HepG2 (cell line): Measurements from ENCODE around the gene IFI35. TPM values are rescaled to one million over a fixed set of nuclear protein-coding genes. Genes with fewer than 3 reads are reported as not detected.

Experiments used
- ATF7-NPFF ChIP-seq: sonication (generic); formaldehyde crosslinking; IDR thresholded peaks from 2 replicates; pipeline ENCODE4 v1.8.1; 2023; ENCODE audit warnings: mild to moderate bottlenecking, low read depth, missing genetic modification reagents, moderate library complexity
- DBP ChIP-seq: sonication (generic); formaldehyde crosslinking; IDR thresholded peaks from 2 replicates; pipeline ENCODE4 v1.4.0; 2020; ENCODE audit warnings: missing genetic modification reagents; ENCODE audit errors: not compliant biosample characterization
- DDIT3 ChIP-seq: sonication (generic); formaldehyde crosslinking; IDR thresholded peaks from 2 replicates; pipeline ENCODE4 v1.4.0; 2020; ENCODE audit warnings: mild to moderate bottlenecking, missing genetic modification reagents
- DNMT1 ChIP-seq: sonication (generic); formaldehyde crosslinking; IDR thresholded peaks from 2 replicates; pipeline ENCODE4 v1.5.1; 2020; ENCODE audit warnings: mild to moderate bottlenecking, missing genetic modification reagents
- ETV5 ChIP-seq: IDR thresholded peaks from 2 replicates; pipeline ENCODE4 v1.6.1; 2018; ENCODE audit warnings: missing biosample characterization, missing genetic modification reagents, inconsistent platforms, borderline replicate concordance
- KDM4B ChIP-seq: sonication (generic); formaldehyde crosslinking; IDR thresholded peaks from 2 replicates; pipeline ENCODE4 v1.4.0; 2020; ENCODE audit warnings: missing genetic modification reagents
- NFYC ChIP-seq: IDR thresholded peaks from 2 replicates; pipeline ENCODE4 v1.6.1; 2016; ENCODE audit warnings: missing genetic modification reagents, missing compliant biosample characterization
- POGZ ChIP-seq: sonication (generic); formaldehyde crosslinking; IDR thresholded peaks from 2 replicates; pipeline ENCODE4 v1.4.0; 2020; ENCODE audit warnings: mild to moderate bottlenecking, missing genetic modification reagents
- POLR2AphosphoS2 ChIP-seq: IDR thresholded peaks from 2 replicates; pipeline ENCODE4 v1.6.1; 2011; ENCODE audit warnings: low read depth, low read length, improper control_type of control experiment
- YEATS4 ChIP-seq: sonication (generic); formaldehyde crosslinking; IDR thresholded peaks from 2 replicates; pipeline ENCODE4 v1.4.0; 2020; ENCODE audit warnings: missing genetic modification reagents, borderline replicate concordance
- ZBTB10 ChIP-seq: sonication (generic); formaldehyde crosslinking; IDR thresholded peaks from 2 replicates; pipeline ENCODE4 v1.4.0; 2020; ENCODE audit warnings: missing genetic modification reagents, borderline replicate concordance
- ZBTB14 ChIP-seq: sonication (generic); formaldehyde crosslinking; IDR thresholded peaks from 2 replicates; pipeline ENCODE4 v1.4.0; 2020; ENCODE audit warnings: missing genetic modification reagents
- ZBTB33 ChIP-seq: sonication (generic); formaldehyde crosslinking; IDR thresholded peaks from 2 replicates; pipeline ENCODE4 v1.4.0; 2020; ENCODE audit warnings: missing genetic modification reagents
- ZHX1 ChIP-seq: sonication (generic); formaldehyde crosslinking; IDR thresholded peaks from 2 replicates; pipeline ENCODE4 v1.8.1; 2022; ENCODE audit warnings: low read depth, mild to moderate bottlenecking, missing genetic modification reagents
- ZMYM3 ChIP-seq: sonication (generic); formaldehyde crosslinking; IDR thresholded peaks from 2 replicates; pipeline ENCODE4 v1.5.1; 2020; ENCODE audit warnings: mild to moderate bottlenecking, missing genetic modification reagents
- ZNF263 ChIP-seq: sonication (generic); formaldehyde crosslinking; IDR thresholded peaks from 2 replicates; pipeline ENCODE4 v1.4.0; 2020; ENCODE audit warnings: missing genetic modification reagents
- ZNF451 ChIP-seq: sonication (generic); formaldehyde crosslinking; IDR thresholded peaks from 2 replicates; pipeline ENCODE4 v1.5.0; 2020; ENCODE audit warnings: mild to moderate bottlenecking, missing genetic modification reagents
- ZNF496 ChIP-seq: sonication (generic); formaldehyde crosslinking; IDR thresholded peaks from 2 replicates; pipeline ENCODE4 v1.8.1; 2023; ENCODE audit warnings: mild to moderate bottlenecking, moderate library complexity, missing genetic modification reagents; ENCODE audit not compliant: insufficient replicate concordance
- ZNF510 ChIP-seq: sonication (generic); formaldehyde crosslinking; IDR thresholded peaks from 2 replicates; pipeline ENCODE4 v1.4.0; 2020; ENCODE audit warnings: low read depth, mild to moderate bottlenecking, missing genetic modification reagents
- polyA plus RNA-seq, 8 experiments: library from polyadenylated mRNA; depleted of rRNA in 3 of 8; stranded (reverse) in 7 of 8; unstranded in 1 of 8; fragments of >200 nt; fragmentation: Illumina TruSeq in 4 of 8; extraction: Trizol in 4 of 8; gene quantifications; 2 replicates each; pipeline versions ENCODE4 v1.2.1 to v1.2.3, GENCODE V29; 2011 to 2016; ENCODE audit warnings: low read depth in 4 of 8, missing spikeins in 1 of 8, mixed read lengths in 1 of 8; ENCODE audit not compliant: insufficient read depth in 1 of 8
- total RNA-seq, 5 experiments: library from RNA; depleted of rRNA; stranded (reverse); fragments of >200 nt; fragmentation: Illumina TruSeq; extraction: Trizol; gene quantifications; 2 replicates each; pipeline ENCODE4 v1.2.3, GENCODE V29; 2016; ENCODE audit warnings: low read depth in 1 of 5

IFI35 gene
- total and polyA plus RNA-seq, 2 of the 13 experiments (the other 11 are each of a cell fraction or from before 2014, with no cell fraction given): 28.9 to 38.1 TPM

- TF ChIP-seq KDM4B (CRISPR knock-in tag): 0 out of 2 replicates have a peak, but pooled peaks have one; percentile 25
- no peak; the same call in 1 of the 2 replicates for TF ChIP-seq ZHX1 (CRISPR knock-in tag)
- peak; percentile 51; the same call in 1 of the 2 replicates for TF ChIP-seq ETV5
- no peak for TF ChIP-seq DDIT3
- TF ChIP-seq ZBTB14 (CRISPR knock-in tag): no peak
- no peak for TF ChIP-seq ZBTB33 (CRISPR knock-in tag)
- TF ChIP-seq DNMT1: no peak; the same call in none of the 2 replicates
- no peak for TF ChIP-seq ZNF496 (CRISPR knock-in tag)
- no peak for TF ChIP-seq ZMYM3 (CRISPR knock-in tag)
- no peak for TF ChIP-seq DBP
- TF ChIP-seq NFYC (CRISPR knock-in tag): no peak
- no peak for TF ChIP-seq ZNF510 (CRISPR knock-in tag)
- peak; percentile 4; the same call in 1 of the 2 replicates for TF ChIP-seq YEATS4 (CRISPR knock-in tag)
- no peak for TF ChIP-seq ATF7-NPFF (CRISPR knock-in tag)
- no peak for TF ChIP-seq POLR2AphosphoS2
- no peak; the same call in 1 of the 2 replicates for TF ChIP-seq ZNF451 (CRISPR knock-in tag)
- TF ChIP-seq ZNF263 (CRISPR knock-in tag): peak; percentile 94
- TF ChIP-seq POGZ (CRISPR knock-in tag): no peak
- no peak for TF ChIP-seq ZBTB10 (CRISPR knock-in tag)
Measured at GRCh38 chr17:42979511-42980273, 26.9 kb upstream of the IFI35 start, which contains the start of gene PTGES3L (continued).
